ENCODE measurements around the gene PDCL2. TPM values are rescaled to one million over a fixed set of nuclear protein-coding genes. Genes with fewer than 3 reads are reported as not detected.

Gene PDCL2
- total and polyA plus RNA-seq, 2 experiments from 2014 or later = 0.35 to 1.9 TPM

GRCh38 chr4:55561889-55562288, 30.2 kb downstream of the PDCL2 start:
- TF ChIP-seq EZH2phosphoT487 (IDR thresholded peaks at IDR 0.05; ENCODE audit: unreplicated experiment) = no peak
- no peak for DNase-seq (ENCODE audit: low spot score)
- Histone ChIP-seq H3K79me2 (replicated peaks; ENCODE audit: insufficient read depth) (no peaks in the 10 kb centered on the region), H2AFZ (no peak overlapping the region), H3F3A (replicated peaks; ENCODE audit: low read depth) (no peaks in the 10 kb centered on the region), H3K4me1 (ENCODE audit: insufficient read depth) (peaks cover 14% of the 10 kb centered on the region), H3K4me2 (no peak overlapping the region), H3K27ac (ENCODE audit: low read depth) (no peak overlapping the region), H3K9me2 (ENCODE audit: insufficient read depth) (no peaks in the 10 kb centered on the region), H4K20me1 (replicated peaks; ENCODE audit: insufficient read depth) (no peaks in the 10 kb centered on the region), H3K36me3 (ENCODE audit: insufficient read depth) (no peaks in the 10 kb centered on the region), H3K4me3 (no peak overlapping the region), H3K27me3 (ENCODE audit: insufficient read depth) (no peaks in the 10 kb centered on the region)
- ATAC-seq = no peak
- Mint-ChIP-seq H3K27me3 (ENCODE audit: insufficient read depth, low read depth, poor library complexity) (peaks cover 2% of the 10 kb centered on the region), H3K9me3 (peaks cover 3% of the 10 kb centered on the region; the same call in 2 of the 3 replicates), H3K4me3 (no peak overlapping the region), H3K27ac (no peak overlapping the region), H3K4me1 (peaks cover 13% of the 10 kb centered on the region), H3K36me3 (ENCODE audit: low read depth) (no peaks in the 10 kb centered on the region; the same call in 2 of the 3 replicates)

GRCh38 chr4:55560096-55560495, 31.9 kb downstream of the PDCL2 start:
- TF ChIP-seq CREB1 (CRISPR knock-in tag; IDR thresholded peaks at IDR 0.05; ENCODE audit: low read depth) = no peak
- TF ChIP-seq REST (IDR thresholded peaks at IDR 0.05; ENCODE audit: unreplicated experiment) = no peak
- TF ChIP-seq STAT1 (IDR thresholded peaks at IDR 0.05; ENCODE audit: unreplicated experiment) = no peak
- TF ChIP-seq NANOG (IDR thresholded peaks at IDR 0.05; ENCODE audit: borderline replicate concordance) = no peak
- no peak for TF ChIP-seq ETS1 (IDR thresholded peaks at IDR 0.05)
- Histone ChIP-seq H3F3A (replicated peaks; ENCODE audit: low read depth) (no peaks in the 10 kb centered on the region), H2AFZ (no peak overlapping the region), H3K27ac (ENCODE audit: low read depth) (no peak overlapping the region), H3K4me2 (no peak overlapping the region), H3K4me1 (ENCODE audit: insufficient read depth) (peaks cover 14% of the 10 kb centered on the region), H3K36me3 (ENCODE audit: insufficient read depth) (no peaks in the 10 kb centered on the region), H3K27me3 (ENCODE audit: insufficient read depth) (no peaks in the 10 kb centered on the region), H3K9me2 (ENCODE audit: insufficient read depth) (no peaks in the 10 kb centered on the region), H3K4me3 (no peak overlapping the region), H3K79me2 (replicated peaks; ENCODE audit: insufficient read depth) (no peaks in the 10 kb centered on the region), H4K20me1 (replicated peaks; ENCODE audit: insufficient read depth) (no peaks in the 10 kb centered on the region)
- Mint-ChIP-seq H3K27me3 (ENCODE audit: insufficient read depth, low read depth, poor library complexity) (no peaks in the 10 kb centered on the region), H3K36me3 (ENCODE audit: low read depth) (no peaks in the 10 kb centered on the region), H3K9me3 (peaks cover under 1% of the 10 kb centered on the region; the same call in 1 of the 3 replicates), H3K27ac (no peak overlapping the region), H3K4me1 (peaks cover 13% of the 10 kb centered on the region), H3K4me3 (no peak overlapping the region)
- ATAC-seq = no peak
- no peak for DNase-seq (ENCODE audit: low spot score)

All from GM23338 (cell line).